Measurements from ENCODE around the gene STRAP. TPM values are rescaled to one million over a fixed set of nuclear protein-coding genes. Genes with fewer than 3 reads are reported as not detected.

The STRAP gene
- total and polyA plus RNA-seq, 9 of the 15 experiments (the other 6 are each of a cell fraction or from before 2014, with no cell fraction given): 58.5 to 134 (median 89.5) TPM

- TF ChIP-seq CHD7 (IDR thresholded peaks at IDR 0.05; ENCODE audit: low read depth, low read length) (no peak), SAP30 (IDR thresholded peaks at IDR 0.05; ENCODE audit: borderline replicate concordance, insufficient read depth, low read depth, low read length, poor library complexity, severe bottlenecking) (no peak), ZNF507 (tag; conservative IDR thresholded peaks at IDR 0.05) (no peak), ATF3 (IDR thresholded peaks at IDR 0.05) (no peak), ATF3 (CRISPR knock-in tag; conservative IDR thresholded peaks at IDR 0.05) (no peak), FIP1L1 (IDR thresholded peaks at IDR 0.05; ENCODE audit: low read depth, low read length, poor library complexity, severe bottlenecking) (no peak), ASH1L (IDR thresholded peaks at IDR 0.05; ENCODE audit: borderline replicate concordance, low read depth, partially characterized antibody) (no peak), GTF2F1 (IDR thresholded peaks at IDR 0.05; ENCODE audit: low read depth, low read length) (no peak), SNRNP70 (optimal IDR thresholded peaks at IDR 0.05; ENCODE audit: low read depth, low read length) (no peak), MIER1 (IDR thresholded peaks at IDR 0.05; ENCODE audit: low read depth) (no peak), MXD1 (CRISPR knock-in tag; IDR thresholded peaks at IDR 0.05; ENCODE audit: borderline replicate concordance, poor library complexity, severe bottlenecking) (no peak), NRF1 (conservative IDR thresholded peaks at IDR 0.05 in 1 of 2, IDR thresholded peaks at IDR 0.05 in 1 of 2) (peak; percentile 55 to 59; a peak in 2 of 4 replicates), NCOA6 (IDR thresholded peaks at IDR 0.05) (no peak)
Measured at GRCh38 chr12:15910864-15911721, 28.9 kb downstream of the STRAP start, which contains the start of gene DERA (continued).
